Measurements from ENCODE around the gene TMEM38B. TPM values are rescaled to one million over a fixed set of nuclear protein-coding genes. Genes with fewer than 3 reads are reported as not detected.
A peak's percentile ranks its signal among the peaks of the same experiment; 100 is the strongest.
"Not testable (repeated sequence)": the region's sequence is repeated elsewhere in the genome, so short reads cannot be mapped to it uniquely, and the experiment has no call there.

Gene TMEM38B
- total RNA-seq, 1 experiment from 2014 or later = 14.5 TPM

DNA sequence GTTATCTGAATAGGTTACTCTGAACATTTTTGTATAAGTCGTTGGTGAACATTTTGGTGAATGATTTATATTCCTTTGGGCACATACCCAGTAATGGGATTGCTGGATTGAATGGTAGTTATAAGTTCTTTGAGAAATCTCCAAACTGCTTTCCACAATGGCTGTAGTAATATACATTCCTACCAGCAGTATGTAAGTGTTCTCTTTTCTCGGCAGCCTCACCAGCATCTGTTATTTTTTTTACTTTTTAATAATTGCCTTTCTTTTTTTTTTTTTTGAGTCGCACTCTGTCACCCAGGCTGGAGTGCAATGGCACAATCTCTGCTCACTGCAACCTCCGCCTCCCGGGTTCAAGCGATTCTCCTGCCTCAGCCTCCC lies 89.1 kb downstream of the TMEM38B start:
- not testable (repeated sequence) for H3K79me1 ChIP-seq (ENCODE audit: insufficient read depth, low read depth, low read length, poor library complexity, severe bottlenecking); H4K8ac ChIP-seq (replicated peaks; ENCODE audit: insufficient read length, low read depth, low read length); H3K4me1 ChIP-seq (ENCODE audit: insufficient read depth, low read length); H3K27me3 Mint-ChIP-seq (ENCODE audit: low read depth); H3K18ac ChIP-seq (ENCODE audit: insufficient read length, low read depth, low read length); H3K27ac ChIP-seq (ENCODE audit: insufficient read length, low read depth, low read length); H3K9me3 ChIP-seq (ENCODE audit: control insufficient read depth, low read depth, low read length); H3K9ac ChIP-seq (ENCODE audit: extremely low read depth, insufficient read length, low read length); H3K79me2 ChIP-seq (ENCODE audit: insufficient read depth, low read length); H4K91ac ChIP-seq (ENCODE audit: insufficient read length, low read depth, low read length); H3K4me3 Mint-ChIP-seq; H3K56ac ChIP-seq (ENCODE audit: insufficient read length, low read depth, low read length); H3K23me2 ChIP-seq (ENCODE audit: insufficient read length, low read depth, low read length, poor library complexity, severe bottlenecking); H2BK120ac ChIP-seq (ENCODE audit: low read depth, low read length, poor library complexity, severe bottlenecking); H2AK5ac ChIP-seq (ENCODE audit: insufficient read length, low read length); H2BK12ac ChIP-seq (ENCODE audit: insufficient read length, low read depth, low read length); H2BK20ac ChIP-seq (ENCODE audit: low read depth, low read length, poor library complexity, severe bottlenecking); H4K5ac ChIP-seq (ENCODE audit: insufficient read length, low read depth, low read length); H3K4ac ChIP-seq (ENCODE audit: low read depth, low read length); DNase-seq; H2BK15ac ChIP-seq (ENCODE audit: low read depth, low read length); H3T11ph ChIP-seq (ENCODE audit: low read length); H3K14ac ChIP-seq (ENCODE audit: insufficient read depth, low read length); H3K27ac Mint-ChIP-seq; H2AFZ ChIP-seq (ENCODE audit: low read length); H3K23ac ChIP-seq (ENCODE audit: insufficient read length, low read depth, low read length); H4K20me1 ChIP-seq (ENCODE audit: control insufficient read depth, insufficient read depth, insufficient read length); H3K27me3 ChIP-seq (ENCODE audit: insufficient read depth, low read length); H2BK5ac ChIP-seq (ENCODE audit: insufficient read length, low read length)
- H3K36me3 Mint-ChIP-seq (ENCODE audit: insufficient read depth in 1 of 3, low read depth in 3 of 3) = peaks cover 7 to 28% (median 11%) of the 10 kb centered on the region in 3 experiments
- peaks cover 5 to 13% of the 10 kb centered on the region in 2 experiments for H3K4me1 Mint-ChIP-seq
- H3K4me2 ChIP-seq (ENCODE audit: insufficient read depth, insufficient read length, low read length) = peak overlapping the region; percentile 17
- WGBS (ENCODE audit: extremely low coverage, insufficient read length, low lambda C conversion rate) = no CpG with 5 or more reads among the region's 6 CpGs
- TF ChIP-seq CTCF (conservative IDR thresholded peaks at IDR 0.05) = 0 out of 3 replicates have a peak, but pooled peaks have one; percentile 12
- peaks cover 15 to 32% of the 10 kb centered on the region in 2 experiments for H3K9me3 Mint-ChIP-seq

DNA sequence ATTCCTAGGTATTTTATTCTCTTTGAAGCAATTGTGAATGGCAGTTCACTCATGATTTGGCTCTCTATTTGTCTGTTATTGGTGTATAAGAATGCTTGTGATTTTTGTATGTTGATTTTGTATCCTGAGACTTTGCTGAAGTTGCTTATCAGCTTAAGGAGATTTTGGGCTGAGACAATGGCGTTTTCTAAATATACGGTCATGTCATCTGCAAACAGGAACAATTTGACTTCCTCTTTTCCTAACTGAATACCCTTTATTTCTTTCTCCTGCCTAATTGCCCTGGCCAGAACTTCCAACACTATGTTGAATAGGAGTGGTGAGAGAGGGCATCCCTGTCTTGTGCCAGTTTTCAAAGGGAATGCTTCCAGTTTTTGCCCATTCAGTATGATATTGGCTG lies 92.5 kb downstream of the TMEM38B start:
- H3K27ac ChIP-seq (ENCODE audit: insufficient read length, low read depth, low read length); H3K4me3 Mint-ChIP-seq; H3K14ac ChIP-seq (ENCODE audit: insufficient read depth, low read length); H2AK5ac ChIP-seq (ENCODE audit: insufficient read length, low read length); H2BK5ac ChIP-seq (ENCODE audit: insufficient read length, low read length); H3K56ac ChIP-seq (ENCODE audit: insufficient read length, low read depth, low read length); H2BK12ac ChIP-seq (ENCODE audit: insufficient read length, low read depth, low read length); DNase-seq; H2AFZ ChIP-seq (ENCODE audit: low read length); H3T11ph ChIP-seq (ENCODE audit: low read length); H2BK20ac ChIP-seq (ENCODE audit: low read depth, low read length, poor library complexity, severe bottlenecking); H3K18ac ChIP-seq (ENCODE audit: insufficient read length, low read depth, low read length); H3K4me2 ChIP-seq (ENCODE audit: insufficient read depth, insufficient read length, low read length); H3K79me2 ChIP-seq (ENCODE audit: insufficient read depth, low read length); H3K79me1 ChIP-seq (ENCODE audit: insufficient read depth, low read depth, low read length, poor library complexity, severe bottlenecking); H4K5ac ChIP-seq (ENCODE audit: insufficient read length, low read depth, low read length); H4K91ac ChIP-seq (ENCODE audit: insufficient read length, low read depth, low read length); H3K9ac ChIP-seq (ENCODE audit: extremely low read depth, insufficient read length, low read length); H3K23ac ChIP-seq (ENCODE audit: insufficient read length, low read depth, low read length); H3K9me3 ChIP-seq (ENCODE audit: control insufficient read depth, low read depth, low read length); H3K4ac ChIP-seq (ENCODE audit: low read depth, low read length); H2BK120ac ChIP-seq (ENCODE audit: low read depth, low read length, poor library complexity, severe bottlenecking); H4K8ac ChIP-seq (replicated peaks; ENCODE audit: insufficient read length, low read depth, low read length); H3K27me3 ChIP-seq (ENCODE audit: insufficient read depth, low read length); H2BK15ac ChIP-seq (ENCODE audit: low read depth, low read length); H3K27me3 Mint-ChIP-seq (ENCODE audit: low read depth); H3K23me2 ChIP-seq (ENCODE audit: insufficient read length, low read depth, low read length, poor library complexity, severe bottlenecking); H3K27ac Mint-ChIP-seq; H3K4me1 ChIP-seq (ENCODE audit: insufficient read depth, low read length); H4K20me1 ChIP-seq (ENCODE audit: control insufficient read depth, insufficient read depth, insufficient read length): not testable (repeated sequence)
- H3K36me3 Mint-ChIP-seq (ENCODE audit: insufficient read depth in 1 of 3, low read depth in 3 of 3) = peaks cover 19 to 39% (median 34%) of the 10 kb centered on the region in 3 experiments
- H3K9me3 Mint-ChIP-seq = peaks cover 30 to 54% of the 10 kb centered on the region in 2 experiments
- H3K4me1 Mint-ChIP-seq = peaks cover 5 to 13% of the 10 kb centered on the region in 2 experiments
- no CpG with 5 or more reads among the region's 2 CpGs for whole genome bisulfite sequencing (ENCODE audit: extremely low coverage, insufficient read length, low lambda C conversion rate)

Measured in H9 (cell line).